Fibroblast of lung (primary cell): ENCODE measurements around the gene GPC6.

Experiments
- CTCF ChIP-seq, 2 donors: IDR thresholded peaks in 1 of 2; conservative IDR thresholded peaks in 1 of 2; 1 replicate in 1 of 2; 2 replicates in 1 of 2; pipeline ENCODE4 v1.5.1; 2011 to 2012; ENCODE audit warnings: low read length in 2 of 2, control low read depth in 1 of 2, inconsistent platforms in 1 of 2, low read depth in 1 of 2, mild to moderate bottlenecking in 1 of 2
- EZH2 ChIP-seq: IDR thresholded peaks from 2 replicates; pipeline ENCODE4 v1.5.1; 2012; ENCODE audit warnings: low read length, control low read depth, mild to moderate bottlenecking; ENCODE audit errors: missing control alignments

GRCh38 chr13:94395860-94396259, 1169.3 kb downstream of the GPC6 start:
- TF ChIP-seq CTCF (conservative IDR thresholded peaks at IDR 0.05 in 1 of 2, IDR thresholded peaks at IDR 0.05 in 1 of 2; ENCODE audit: low read depth in 1 of 2, low read length in 2 of 2) = no peak
- TF ChIP-seq EZH2 = no peak
